ENCODE results near the gene CADPS2.

The CADPS2 gene

DNA sequence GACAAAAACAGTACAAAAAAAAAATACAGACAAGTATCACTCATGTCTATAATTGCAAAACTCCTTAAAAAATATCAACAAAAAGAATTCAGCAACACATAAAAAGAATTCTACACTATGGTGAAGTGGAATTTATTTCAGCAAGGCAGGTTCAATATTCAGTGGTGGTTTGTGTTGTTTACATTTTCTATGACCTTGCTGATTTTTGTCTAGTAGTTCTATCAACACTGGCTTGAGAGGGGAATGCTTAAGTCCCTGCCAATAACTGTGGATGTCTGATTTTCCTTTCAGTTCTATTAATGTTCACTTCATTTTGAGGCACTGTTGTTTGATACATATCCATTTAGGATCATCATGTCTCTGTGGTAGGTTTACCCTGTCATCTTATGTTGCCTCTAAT is 58.5 kb downstream of the CADPS2 start:
- Histone ChIP-seq H3K9ac (ENCODE audit: low read depth, low read length, poor library complexity, severe bottlenecking) (no peak overlapping the region), H3K36me3 (ENCODE audit: insufficient read depth, low read length) (no peaks in the 10 kb centered on the region), H3K9me3 (ENCODE audit: insufficient read depth, low read depth, low read length) (no peaks in the 10 kb centered on the region), H3K79me2 (ENCODE audit: insufficient read depth, low read length) (no peaks in the 10 kb centered on the region), H3K4me1 (ENCODE audit: insufficient read depth, low read length, poor library complexity, severe bottlenecking) (no peaks in the 10 kb centered on the region), H3F3A (ENCODE audit: low read depth) (no peaks in the 10 kb centered on the region), H3K4me3 (ENCODE audit: low read length, poor library complexity, severe bottlenecking) (no peak overlapping the region), H4K20me1 (ENCODE audit: insufficient read depth, low read length, poor library complexity, severe bottlenecking) (no peaks in the 10 kb centered on the region), H2AFZ (ENCODE audit: low read length) (no peak overlapping the region), H3K4me2 (ENCODE audit: low read depth, low read length, poor library complexity, severe bottlenecking) (no peak overlapping the region), H3K9me2 (replicated peaks; ENCODE audit: low read depth, low read length) (0 out of 2 replicates have a peak, but pooled peaks cover 4% of the 10 kb centered on the region), H3K27me3 (ENCODE audit: insufficient read depth, low read length, poor library complexity, severe bottlenecking) (no peaks in the 10 kb centered on the region)
- TF ChIP-seq CTCF (conservative IDR thresholded peaks at IDR 0.05; ENCODE audit: low read length) (no peak), EZH2phosphoT487 (IDR thresholded peaks at IDR 0.05; ENCODE audit: borderline replicate concordance) (no peak)

GRCh38 chr7:122813845-122814244 is 72.4 kb downstream of the CADPS2 start:
- H3K79me2 ChIP-seq (ENCODE audit: insufficient read depth, low read length) = no peaks in the 10 kb centered on the region
- H3K4me3 ChIP-seq (ENCODE audit: low read length, poor library complexity, severe bottlenecking) = no peak overlapping the region
- no peaks in the 10 kb centered on the region for H3F3A ChIP-seq (ENCODE audit: low read depth)

GRCh38 chr7:122803851-122804250 is 82.4 kb downstream of the CADPS2 start:
- Histone ChIP-seq H3K79me2 (ENCODE audit: insufficient read depth, low read length) (no peaks in the 10 kb centered on the region), H3K36me3 (ENCODE audit: insufficient read depth, low read length) (no peaks in the 10 kb centered on the region), H3K4me2 (ENCODE audit: low read depth, low read length, poor library complexity, severe bottlenecking) (no peak overlapping the region), H3K4me1 (ENCODE audit: insufficient read depth, low read length, poor library complexity, severe bottlenecking) (no peaks in the 10 kb centered on the region), H3F3A (ENCODE audit: low read depth) (no peaks in the 10 kb centered on the region), H3K9me3 (ENCODE audit: insufficient read depth, low read depth, low read length) (no peaks in the 10 kb centered on the region), H3K4me3 (ENCODE audit: low read length, poor library complexity, severe bottlenecking) (no peak overlapping the region), H4K20me1 (ENCODE audit: insufficient read depth, low read length, poor library complexity, severe bottlenecking) (no peaks in the 10 kb centered on the region), H3K9me2 (replicated peaks; ENCODE audit: low read depth, low read length) (no peaks in the 10 kb centered on the region), H2AFZ (ENCODE audit: low read length) (no peak overlapping the region), H3K27me3 (ENCODE audit: insufficient read depth, low read length, poor library complexity, severe bottlenecking) (no peaks in the 10 kb centered on the region), H3K9ac (ENCODE audit: low read depth, low read length, poor library complexity, severe bottlenecking) (no peak overlapping the region)
- TF ChIP-seq CTCF (conservative IDR thresholded peaks at IDR 0.05; ENCODE audit: low read length) (no peak), EZH2phosphoT487 (IDR thresholded peaks at IDR 0.05; ENCODE audit: borderline replicate concordance) (no peak)

More at GRCh38 chr7:122813845-122814244, 72.4 kb downstream of the CADPS2 start:
- no peak overlapping the region for H3K9ac ChIP-seq (ENCODE audit: low read depth, low read length, poor library complexity, severe bottlenecking)
- H2AFZ ChIP-seq (ENCODE audit: low read length) = no peak overlapping the region
- no peaks in the 10 kb centered on the region for H3K27me3 ChIP-seq (ENCODE audit: insufficient read depth, low read length, poor library complexity, severe bottlenecking)
- H4K20me1 ChIP-seq (ENCODE audit: insufficient read depth, low read length, poor library complexity, severe bottlenecking) = no peaks in the 10 kb centered on the region
- no peak for TF ChIP-seq EZH2phosphoT487 (IDR thresholded peaks at IDR 0.05; ENCODE audit: borderline replicate concordance)
- TF ChIP-seq CTCF (conservative IDR thresholded peaks at IDR 0.05; ENCODE audit: low read length) = no peak
- H3K4me1 ChIP-seq (ENCODE audit: insufficient read depth, low read length, poor library complexity, severe bottlenecking) = no peaks in the 10 kb centered on the region
- no peaks in the 10 kb centered on the region for H3K9me2 ChIP-seq (replicated peaks; ENCODE audit: low read depth, low read length)
- H3K4me2 ChIP-seq (ENCODE audit: low read depth, low read length, poor library complexity, severe bottlenecking) = no peak overlapping the region
- no peaks in the 10 kb centered on the region for H3K9me3 ChIP-seq (ENCODE audit: insufficient read depth, low read depth, low read length)
- H3K36me3 ChIP-seq (ENCODE audit: insufficient read depth, low read length) = no peaks in the 10 kb centered on the region

Measured in Loucy (cell line).